Trophoblast cell (in vitro differentiated cells and primary cell): ENCODE data around the gene C16orf90.

ENCODE experiments used
- DNase-seq, 2 donors: peaks; one replicate each; pipeline ENCODE4 v3.0.0-alpha.2; 2016
- H2AFZ ChIP-seq: 2 replicates; pipeline ENCODE4 v1.6.1; 2013; ENCODE audit warnings: low read length, moderate library complexity, mild to moderate bottlenecking; ENCODE audit not compliant: insufficient read depth, poor library complexity
- H2AK5ac ChIP-seq: 2 replicates; pipeline ENCODE4 v1.6.1; 2013; ENCODE audit warnings: mild to moderate bottlenecking, low read length
- H2BK120ac ChIP-seq: 2 replicates; pipeline ENCODE4 v1.6.1; 2013; ENCODE audit warnings: low read length, mild to moderate bottlenecking, moderate library complexity; ENCODE audit not compliant: insufficient read depth, poor library complexity
- H2BK12ac ChIP-seq: 2 replicates; pipeline ENCODE4 v1.6.1; 2013; ENCODE audit warnings: mild to moderate bottlenecking, low read length, moderate library complexity
- H2BK5ac ChIP-seq: 2 replicates; pipeline ENCODE4 v1.6.1; 2013; ENCODE audit warnings: low read length, low read depth, moderate library complexity, mild to moderate bottlenecking; ENCODE audit not compliant: poor library complexity
- H3K14ac ChIP-seq: 2 replicates; pipeline ENCODE4 v1.6.1; 2013; ENCODE audit warnings: mild to moderate bottlenecking, low read length
- H3K18ac ChIP-seq: 2 replicates; pipeline ENCODE4 v1.6.1; 2013; ENCODE audit warnings: mild to moderate bottlenecking, low read length
- H3K23ac ChIP-seq: 2 replicates; pipeline ENCODE4 v1.6.1; 2013; ENCODE audit warnings: low read length
- H3K27ac ChIP-seq: 2 replicates; pipeline ENCODE4 v1.5.1; 2013; ENCODE audit warnings: low read depth, mild to moderate bottlenecking, inconsistent platforms, low read length, moderate library complexity
- H3K27me3 ChIP-seq: 2 replicates; pipeline ENCODE4 v1.6.1; 2013; ENCODE audit warnings: inconsistent platforms, mild to moderate bottlenecking, low read length, moderate library complexity; ENCODE audit not compliant: insufficient read depth
- H3K36me3 ChIP-seq, 2 experiments: 1 replicate in 1 of 2; 2 replicates in 1 of 2; pipeline ENCODE4 v1.6.1; 2013; ENCODE audit warnings: low read length in 2 of 2, mild to moderate bottlenecking in 2 of 2, moderate library complexity in 1 of 2; ENCODE audit not compliant: insufficient read depth in 2 of 2, control insufficient read depth in 1 of 2
- H3K4ac ChIP-seq: 2 replicates; pipeline ENCODE4 v1.6.1; 2013; ENCODE audit warnings: low read depth, mild to moderate bottlenecking, low read length, moderate library complexity
- H3K4me1 ChIP-seq, 2 experiments: 1 replicate in 1 of 2; 2 replicates in 1 of 2; pipeline ENCODE4 v1.6.1; 2013; ENCODE audit warnings: low read length in 2 of 2, mild to moderate bottlenecking in 2 of 2, moderate library complexity in 1 of 2; ENCODE audit not compliant: insufficient read depth in 2 of 2, control insufficient read depth in 1 of 2
- H3K4me2 ChIP-seq: 2 replicates; pipeline ENCODE4 v1.6.1; 2013; ENCODE audit warnings: inconsistent platforms, mild to moderate bottlenecking, low read length, moderate library complexity
- H3K4me3 ChIP-seq: 2 replicates; pipeline ENCODE4 v1.5.1; 2013; ENCODE audit warnings: mild to moderate bottlenecking, low read depth, low read length, inconsistent platforms
- H3K79me1 ChIP-seq: one replicate; pipeline ENCODE4 v1.6.1; 2013; ENCODE audit warnings: low read length
- H3K79me2 ChIP-seq: 2 replicates; pipeline ENCODE4 v1.6.1; 2013; ENCODE audit warnings: low read length, mild to moderate bottlenecking; ENCODE audit not compliant: control insufficient read depth, insufficient read depth, poor library complexity
- H3K9ac ChIP-seq: 2 replicates; pipeline ENCODE4 v1.6.1; 2013; ENCODE audit warnings: mild to moderate bottlenecking, low read length
- H3K9me3 ChIP-seq: 2 replicates; pipeline ENCODE4 v1.6.1; 2013; ENCODE audit warnings: low read depth, mild to moderate bottlenecking, control low read depth, inconsistent platforms, low read length; ENCODE audit not compliant: insufficient read depth
- H4K12ac ChIP-seq: 2 replicates; pipeline ENCODE4 v1.6.1; 2013; ENCODE audit warnings: low read depth, mild to moderate bottlenecking, low read length, moderate library complexity
- H4K8ac ChIP-seq: 2 replicates; pipeline ENCODE4 v1.6.1; 2013; ENCODE audit warnings: low read depth, mild to moderate bottlenecking, low read length, moderate library complexity
- H4K91ac ChIP-seq: one replicate; pipeline ENCODE4 v1.6.1; 2013; ENCODE audit warnings: low read depth, mild to moderate bottlenecking, low read length, moderate library complexity
- WGBS: extraction: QIAGEN DNeasy Blood & Tissue Kit; methylation state at CpG from one replicate; pipeline ENCODE4 v1.1.7; 2013; ENCODE audit warnings: missing lambda C conversion rate; ENCODE audit not compliant: insufficient read length, insufficient coverage; ENCODE audit errors: extremely low coverage; 5-methylcytosine and 5-hydroxymethylcytosine counted together

C16orf90 gene

DNA sequence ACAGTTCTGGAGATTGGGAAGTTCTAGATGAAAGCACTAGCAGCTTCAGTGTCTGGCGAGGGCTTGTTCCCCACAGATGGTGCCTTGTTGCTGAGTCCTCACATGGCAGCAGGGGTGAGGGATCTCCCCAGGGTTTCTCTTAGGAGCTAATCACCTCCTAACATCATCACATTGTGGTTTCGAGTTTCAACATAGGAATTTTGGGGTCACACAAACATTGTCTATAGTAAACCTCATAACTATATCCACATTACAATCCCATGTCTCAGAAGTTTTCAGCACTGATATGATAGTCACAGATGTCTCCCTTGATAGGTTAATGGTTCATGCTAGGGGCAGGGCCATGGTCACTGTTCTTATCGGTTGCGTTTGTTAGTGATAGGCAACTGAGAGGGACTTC lies 19.3 kb upstream of the C16orf90 start:
- no peak overlapping the region for H2AFZ ChIP-seq

DNA sequence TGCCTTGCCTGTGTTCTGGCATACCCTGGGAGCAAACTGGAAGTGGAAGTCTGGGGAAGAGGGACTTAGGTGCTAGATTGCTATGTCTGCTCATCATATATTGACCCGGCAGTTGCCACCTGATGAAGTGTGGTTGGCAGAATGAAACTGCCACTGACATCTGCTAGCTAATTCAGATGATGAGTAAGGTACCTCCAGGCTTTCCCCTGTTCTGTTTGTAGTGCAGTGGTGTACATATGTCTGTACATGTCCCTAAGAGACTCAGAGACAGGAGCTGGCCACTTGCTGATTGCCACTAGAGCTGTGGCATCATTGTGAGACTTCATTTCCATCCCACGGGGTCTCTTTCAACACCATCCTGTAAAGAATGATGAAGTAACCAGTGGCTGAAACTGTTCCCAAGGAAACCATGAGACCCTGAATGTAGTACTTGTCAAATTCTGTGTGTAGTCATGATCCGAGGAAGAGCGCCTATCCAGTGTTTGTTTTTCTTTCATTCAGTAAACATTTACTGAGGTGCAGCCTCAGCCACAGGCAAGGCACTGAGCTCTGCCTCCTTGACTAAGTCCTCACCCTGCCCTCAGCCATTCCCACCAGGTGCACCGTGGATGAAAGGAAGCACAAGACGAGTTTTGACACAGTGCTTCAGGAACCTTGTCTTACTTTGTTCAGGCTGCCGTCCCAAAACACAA lies 18.7 kb upstream of the C16orf90 start:
- Histone ChIP-seq H3K4me2 (no peak overlapping the region), H2AFZ (no peak overlapping the region), H3K9ac (no peak overlapping the region), H2BK12ac (no peak overlapping the region), H2BK5ac (no peak overlapping the region), H4K91ac (no peak overlapping the region), H2BK120ac (no peak overlapping the region), H4K8ac (no peak overlapping the region), H4K12ac (no peak overlapping the region), H3K4me3 (no peak overlapping the region), H3K36me3 (peaks cover 9 to 22% of the 10 kb centered on the region in 2 experiments), H3K9me3 (no peaks in the 10 kb centered on the region), H3K4me1 (no peaks in the 10 kb centered on the region), H3K27me3 (no peaks in the 10 kb centered on the region), H3K14ac (no peak overlapping the region), H2AK5ac (no peak overlapping the region), H3K4ac (no peak overlapping the region), H3K18ac (no peak overlapping the region), H3K23ac (no peak overlapping the region), H3K79me2 (no peaks in the 10 kb centered on the region), H3K27ac (no peak overlapping the region), H3K79me1 (no peaks in the 10 kb centered on the region)
- no peak for DNase-seq
- no CpG with 5 or more reads among the region's 7 CpGs for WGBS

More for the DNA sequence above, 19.3 kb upstream of the C16orf90 start:
- H3K18ac ChIP-seq: no peak overlapping the region
- no peaks in the 10 kb centered on the region for H3K27me3 ChIP-seq
- no peak overlapping the region for H2BK120ac ChIP-seq
- no peaks in the 10 kb centered on the region for H3K4me1 ChIP-seq
- no peak overlapping the region for H3K4me2 ChIP-seq
- H3K4me3 ChIP-seq: no peak overlapping the region
- H3K9ac ChIP-seq: no peak overlapping the region
- no peak for DNase-seq
- no peaks in the 10 kb centered on the region for H3K79me1 ChIP-seq
- no peaks in the 10 kb centered on the region for H3K9me3 ChIP-seq
- H2AK5ac ChIP-seq: no peak overlapping the region
- peaks cover 8 to 19% of the 10 kb centered on the region in 2 experiments for H3K36me3 ChIP-seq
- no peak overlapping the region for H3K4ac ChIP-seq
- no peak overlapping the region for H2BK5ac ChIP-seq
- no peak overlapping the region for H3K27ac ChIP-seq
- no CpG with 5 or more reads among the region's 4 CpGs for WGBS
- no peak overlapping the region for H3K14ac ChIP-seq
- H4K8ac ChIP-seq: no peak overlapping the region
- no peak overlapping the region for H4K12ac ChIP-seq
- no peak overlapping the region for H4K91ac ChIP-seq
- H3K79me2 ChIP-seq: no peaks in the 10 kb centered on the region
- H3K23ac ChIP-seq: no peak overlapping the region
- no peak overlapping the region for H2BK12ac ChIP-seq

DNA sequence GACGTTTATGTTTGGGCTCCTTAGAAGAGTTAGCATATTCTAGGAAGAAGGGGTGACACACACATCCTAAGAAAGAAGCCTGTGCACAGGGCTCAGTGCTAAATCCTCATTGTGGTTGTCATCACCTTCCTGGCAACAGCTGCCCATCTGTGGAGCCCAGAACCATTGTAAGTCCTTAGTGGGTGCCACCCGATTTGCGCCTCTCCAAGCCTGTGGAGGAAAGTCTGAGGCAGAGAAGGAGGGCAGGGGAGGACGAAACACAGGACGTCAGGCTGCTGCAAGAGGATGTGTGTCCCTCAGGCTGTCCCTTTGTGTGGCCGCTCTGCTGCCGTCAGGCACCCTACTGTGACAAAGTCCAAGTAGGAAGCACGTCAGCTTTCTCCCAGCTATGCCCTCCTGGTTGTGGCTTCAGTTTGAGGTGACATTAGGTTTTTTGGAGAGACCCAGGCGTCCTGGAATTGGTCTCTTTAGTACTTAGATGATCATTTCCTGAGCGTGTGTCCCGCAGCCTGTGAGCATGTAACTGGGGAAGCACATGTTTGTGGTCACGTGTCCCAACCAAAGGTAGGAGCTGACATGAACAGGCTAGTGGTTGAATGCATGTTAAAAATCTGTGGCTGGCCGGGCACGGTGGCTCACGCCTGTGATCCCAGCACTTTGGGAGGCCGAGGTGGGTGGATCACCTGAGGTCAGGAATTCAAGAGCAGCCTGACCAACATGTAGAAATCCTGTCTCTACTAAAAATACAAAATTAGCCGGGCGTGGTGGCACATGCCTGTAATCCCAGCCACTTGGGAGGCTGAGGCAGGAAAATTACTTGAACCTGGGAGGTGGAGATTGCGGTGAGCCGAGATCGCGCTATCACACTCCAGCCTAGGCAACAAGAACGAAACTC lies 16.2 kb upstream of the C16orf90 start:
- Histone ChIP-seq H3K23ac (no peak overlapping the region), H3K27me3 (no peaks in the 10 kb centered on the region), H4K91ac (no peak overlapping the region), H2BK12ac (no peak overlapping the region), H3K18ac (no peak overlapping the region), H3K4me3 (no peak overlapping the region), H2BK120ac (no peak overlapping the region), H2AFZ (no peak overlapping the region), H3K79me2 (no peaks in the 10 kb centered on the region), H3K79me1 (no peaks in the 10 kb centered on the region), H3K36me3 (peaks cover 12 to 21% of the 10 kb centered on the region in 2 experiments), H3K4me2 (no peak overlapping the region), H3K9ac (no peak overlapping the region), H3K14ac (no peak overlapping the region), H2BK5ac (no peak overlapping the region), H4K8ac (no peak overlapping the region), H4K12ac (no peak overlapping the region), H3K4me1 (no peaks in the 10 kb centered on the region), H3K4ac (no peak overlapping the region), H3K27ac (no peak overlapping the region), H2AK5ac (no peak overlapping the region), H3K9me3 (no peaks in the 10 kb centered on the region)
- WGBS: no CpG with 5 or more reads among the region's 23 CpGs
- DNase-seq: no peak

DNA sequence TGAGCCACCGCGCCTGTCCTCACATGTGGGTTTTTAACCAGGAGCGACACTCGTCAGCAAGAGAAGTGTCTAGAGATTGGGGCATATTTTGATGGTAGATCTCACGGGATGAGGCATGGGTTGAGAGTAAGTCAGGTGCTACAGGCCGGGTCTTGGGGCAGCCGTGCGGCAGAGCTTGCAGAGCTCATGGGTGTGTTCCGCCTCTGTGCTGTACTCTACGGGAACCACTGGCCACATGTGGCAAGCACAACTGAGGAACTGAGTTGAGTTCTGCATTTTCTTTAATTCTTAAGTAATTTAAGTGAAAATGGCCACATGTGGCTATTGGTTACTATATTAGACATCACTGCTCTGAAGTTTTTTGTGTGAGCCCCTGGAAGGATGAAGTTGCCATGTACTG lies 15.1 kb upstream of the C16orf90 start:
- H2AFZ ChIP-seq: no peak overlapping the region
- no peak overlapping the region for H2BK5ac ChIP-seq
- H3K14ac ChIP-seq: no peak overlapping the region
- H3K4me3 ChIP-seq: no peak overlapping the region
- no peaks in the 10 kb centered on the region for H3K4me1 ChIP-seq
- WGBS: no CpG with 5 or more reads among the region's 10 CpGs
- H3K4me2 ChIP-seq: no peak overlapping the region
- H4K12ac ChIP-seq: no peak overlapping the region
- DNase-seq: no peak
- H3K27ac ChIP-seq: no peak overlapping the region
- H3K23ac ChIP-seq: no peak overlapping the region
- no peak overlapping the region for H2AK5ac ChIP-seq
- H3K4ac ChIP-seq: no peak overlapping the region
- H3K27me3 ChIP-seq: no peaks in the 10 kb centered on the region
- no peak overlapping the region for H2BK12ac ChIP-seq
- no peak overlapping the region for H4K91ac ChIP-seq
- H3K79me2 ChIP-seq: no peaks in the 10 kb centered on the region
- H3K36me3 ChIP-seq: peaks cover 12 to 25% of the 10 kb centered on the region in 2 experiments
- no peak overlapping the region for H2BK120ac ChIP-seq
- no peaks in the 10 kb centered on the region for H3K79me1 ChIP-seq
- no peak overlapping the region for H3K18ac ChIP-seq
- no peaks in the 10 kb centered on the region for H3K9me3 ChIP-seq
- no peak overlapping the region for H4K8ac ChIP-seq
- no peak overlapping the region for H3K9ac ChIP-seq
